ENCODE results near the gene STK38. TPM values are rescaled to one million over a fixed set of nuclear protein-coding genes. Genes with fewer than 3 reads are reported as not detected.

STK38 gene
- total and polyA plus RNA-seq, 9 of the 15 experiments (the other 6 are each of a cell fraction or from before 2014, with no cell fraction given) = 5.7 to 28.7 (median 19.5) TPM

GRCh38 chr6:36504181-36504580 lies 43.1 kb downstream of the STK38 start:
- Histone ChIP-seq H3K79me2 (ENCODE audit: control insufficient read depth, insufficient read depth, low read length) (no peaks in the 10 kb centered on the region), H3K27ac (ENCODE audit: extremely low read depth, low read depth, low read length) (no peak overlapping the region), H2AFZ (ENCODE audit: low read depth, low read length) (no peak overlapping the region), H3K9me3 (replicated peaks; ENCODE audit: control insufficient read depth, insufficient read depth, low read depth, low read length) (no peaks in the 10 kb centered on the region), H3K4me1 (replicated peaks in 1 of 2; ENCODE audit: control insufficient read depth in 2 of 2, insufficient read depth in 2 of 2, low read length in 2 of 2) (no peaks in the 10 kb centered on the region), H3K27me3 (ENCODE audit: control insufficient read depth in 2 of 2, insufficient read depth in 2 of 2, low read length in 2 of 2) (no peaks in the 10 kb centered on the region), H3K4me3 (no peak overlapping the region), H3K4me2 (ENCODE audit: insufficient read depth, low read length) (no peak overlapping the region), H3K9ac (ENCODE audit: insufficient read depth in 1 of 2, low read depth in 2 of 2, low read length in 2 of 2) (no peak overlapping the region), H3K9me1 (ENCODE audit: control insufficient read depth, insufficient read depth, low read length) (no peaks in the 10 kb centered on the region), H3K36me3 (ENCODE audit: control insufficient read depth, insufficient read depth, low read length) (peaks cover 43% of the 10 kb centered on the region; the same call in 2 of the 3 replicates), H4K20me1 (replicated peaks; ENCODE audit: control insufficient read depth, insufficient read depth, low read length) (no peaks in the 10 kb centered on the region)
- no peak for FAIRE-seq
- no peak for DNase-seq (ENCODE audit: extremely low read depth in 1 of 4, low spot score in 3 of 4)
- intact Hi-C loops (cut with micrococcal nuclease) (no loop called here), in situ Hi-C loops (cut with MboI) (no loop called here)
- TF ChIP-seq TAF1 (IDR thresholded peaks at IDR 0.05; ENCODE audit: control insufficient read depth, extremely low read depth, insufficient read depth, low read length, severe bottlenecking) = no peak
- TF ChIP-seq ZNF280A (IDR thresholded peaks at IDR 0.05; ENCODE audit: low read depth, partially characterized antibody) = no peak
- TF ChIP-seq RFX7 (CRISPR knock-in tag; IDR thresholded peaks at IDR 0.05) = no peak
- TF ChIP-seq USF1 (CRISPR knock-in tag; IDR thresholded peaks at IDR 0.05) = no peak
- no peak for TF ChIP-seq MCM3 (IDR thresholded peaks at IDR 0.05)
- TF ChIP-seq PTBP1 (IDR thresholded peaks at IDR 0.05; ENCODE audit: low read depth, low read length) = no peak
- TF ChIP-seq NFXL1 (CRISPR knock-in tag; IDR thresholded peaks at IDR 0.05) = no peak
- TF ChIP-seq TARDBP (IDR thresholded peaks at IDR 0.05) = no peak
- TF ChIP-seq DDX20 (tag; IDR thresholded peaks at IDR 0.05; ENCODE audit: low read depth) = no peak
- TF ChIP-seq SIN3B (IDR thresholded peaks at IDR 0.05; ENCODE audit: low read depth) = no peak
- no peak for TF ChIP-seq YBX1 (IDR thresholded peaks at IDR 0.05)
- no peak for TF ChIP-seq NRF1 (conservative IDR thresholded peaks at IDR 0.05 in 1 of 2, IDR thresholded peaks at IDR 0.05 in 1 of 2)
- TF ChIP-seq SMARCA5 (IDR thresholded peaks at IDR 0.05) = no peak
- BruUV-seq (replicated peaks) = no TSS peak
- CTCF ChIA-PET (ENCODE audit: low intra/inter-chr PET ratio) = no interaction called here
- 92% methylated on average over 3 of the region's 3 CpGs for WGBS (ENCODE audit: insufficient coverage, low coverage, missing lambda C conversion rate)
- POLR2A ChIA-PET = interaction anchor here (0.8 to 1.8 kb wide), 5 partner anchors 8 to 15 kb away, joined by 3 to 4 read pairs (median 3); no protein-coding TSS in a partner anchor
- no peak for ATAC-seq

Measured in K562 (cell line).